NCI-H524 (cell line): ENCODE measurements around the gene CRYBG1.

Source experiments
- DNase-seq, 2 experiments: peaks; one replicate each; lab custom pipeline; 2025; lab: John Stamatoyannopoulos, UW

The CRYBG1 gene

DNA sequence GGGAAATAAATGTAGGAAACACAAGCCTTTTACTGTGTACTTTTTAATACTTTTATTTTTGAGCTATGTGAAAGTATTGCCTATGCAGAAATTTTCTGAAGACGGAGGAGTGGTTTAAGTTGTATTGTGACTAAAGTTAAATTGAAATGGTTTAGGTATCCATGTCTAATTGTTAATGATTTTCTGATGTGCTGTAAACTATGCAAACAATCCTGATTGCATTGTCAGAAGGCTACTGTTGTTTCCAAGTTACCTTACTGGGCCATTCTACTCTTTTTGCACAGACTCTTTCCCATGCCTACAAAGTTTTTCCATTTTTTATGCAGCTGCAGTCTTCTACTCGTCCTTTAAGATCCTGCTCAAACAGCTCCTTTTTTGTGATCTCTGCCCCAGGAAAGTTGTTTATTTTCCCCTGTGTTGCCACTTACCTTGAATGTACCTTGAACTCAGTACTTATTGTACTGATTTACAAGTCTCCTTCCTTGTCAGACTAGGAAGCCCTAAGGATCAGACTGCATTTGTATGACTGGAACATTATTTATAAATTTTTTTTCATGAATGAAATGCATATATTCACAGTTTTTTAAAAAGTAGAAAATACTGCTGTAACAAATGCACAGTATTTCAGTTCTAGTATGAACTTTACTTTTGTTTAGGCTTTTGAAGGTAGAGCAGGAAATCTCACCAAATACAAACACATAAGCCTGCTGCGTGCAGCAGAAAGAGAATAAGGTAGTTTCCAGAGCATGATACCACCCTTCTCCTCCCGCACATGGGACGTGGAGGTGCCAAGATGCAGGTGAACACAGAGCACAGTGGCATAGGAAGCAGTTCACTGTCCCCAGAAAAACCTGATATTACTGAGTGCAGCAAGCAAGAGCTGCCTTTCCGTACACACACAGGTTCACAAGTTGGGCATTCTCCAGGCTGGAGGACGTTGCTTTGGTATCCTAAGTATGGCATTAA lies 97.8 kb downstream of the CRYBG1 start:
- no peak for DNase-seq

DNA sequence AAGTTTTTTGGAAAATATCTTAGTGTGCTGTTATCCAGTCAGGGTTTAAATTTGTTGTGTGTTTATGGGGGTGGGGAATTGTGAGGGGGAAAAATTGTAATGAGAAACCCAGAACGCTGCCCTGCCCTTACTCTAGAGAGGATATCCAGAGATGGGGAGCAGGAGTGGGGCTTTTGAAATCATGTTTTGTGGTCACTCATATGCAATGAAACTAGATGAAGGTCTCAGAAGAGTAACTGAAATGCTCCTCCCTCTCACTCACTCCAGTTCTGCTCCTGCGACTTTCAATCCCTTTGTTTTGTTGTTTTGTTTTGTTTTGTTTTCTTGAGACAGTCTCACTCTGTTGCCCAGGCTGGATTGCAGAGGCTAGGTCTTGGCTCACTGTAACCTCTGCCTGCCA lies 100.0 kb downstream of the CRYBG1 start:
- no peak for DNase-seq

DNA sequence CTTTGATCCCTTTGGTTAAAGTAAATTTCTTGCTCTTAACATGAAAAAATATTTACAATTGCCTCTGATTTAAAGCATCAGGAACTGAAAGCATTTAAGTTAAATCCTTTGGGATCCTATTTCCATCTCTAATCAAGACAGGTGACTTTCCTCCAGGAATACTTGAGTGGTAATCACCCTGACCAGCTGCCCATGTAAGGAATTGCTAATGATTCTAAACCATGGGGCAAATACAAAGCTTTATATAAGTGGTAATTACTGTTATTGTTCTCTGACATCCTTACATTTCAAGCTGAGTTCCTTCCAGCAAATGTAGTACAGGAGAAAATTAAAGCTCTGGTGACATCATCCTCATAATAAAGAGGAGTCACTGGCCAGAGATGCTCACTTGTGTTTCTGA lies 100.6 kb downstream of the CRYBG1 start:
- peak; percentile 58 to 90 for DNase-seq

DNA sequence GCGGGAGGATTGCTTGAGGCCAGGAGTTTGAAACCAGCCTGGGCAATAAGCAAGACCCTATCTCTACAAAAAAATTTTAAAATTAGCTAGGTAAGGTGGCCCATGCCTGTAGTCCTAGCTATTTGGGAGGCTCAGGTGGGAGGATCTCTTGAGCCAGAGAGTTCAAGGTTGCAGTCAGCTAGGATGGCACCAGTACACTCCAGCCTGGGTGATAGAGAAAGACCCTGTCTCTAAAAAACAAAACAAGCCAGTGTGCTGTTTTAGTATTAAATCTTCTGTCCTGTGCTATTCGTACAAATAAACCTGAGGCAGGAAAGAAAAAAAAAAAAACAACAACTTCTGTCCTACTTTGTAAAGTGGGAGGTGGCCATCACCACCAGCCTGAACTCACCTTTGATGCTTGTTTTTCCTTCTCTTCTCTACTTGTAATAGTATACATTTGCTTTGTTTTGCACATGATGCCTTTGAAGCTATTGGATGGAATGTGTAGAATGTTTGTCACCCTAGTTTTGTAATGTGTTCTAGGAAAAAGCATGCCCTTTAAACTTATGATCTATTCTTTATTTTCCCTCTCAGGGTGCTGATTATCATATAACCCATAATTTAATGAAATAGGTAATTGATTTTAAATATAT lies 102.5 kb downstream of the CRYBG1 start:
- no peak for DNase-seq

DNA sequence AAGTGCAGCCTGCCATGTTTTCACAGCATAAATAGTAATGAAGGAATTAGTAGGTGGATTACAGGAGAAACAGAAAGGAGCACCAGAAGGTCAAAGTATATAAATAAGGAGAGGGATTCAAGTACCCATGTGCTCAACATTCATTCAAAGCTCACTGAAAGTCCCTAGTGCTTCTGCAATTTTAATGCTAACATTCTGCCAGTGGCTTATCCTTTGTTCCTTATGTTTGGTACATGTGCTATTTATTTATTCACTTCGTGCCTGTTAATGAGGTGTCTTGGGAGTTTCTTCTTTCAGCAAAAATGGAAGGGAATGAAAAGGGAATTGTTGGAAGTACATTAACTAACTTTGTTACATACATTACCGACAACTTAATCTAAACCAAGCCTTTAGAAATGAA lies 105.7 kb downstream of the CRYBG1 start:
- peak; percentile 64 to 93 for DNase-seq

DNA sequence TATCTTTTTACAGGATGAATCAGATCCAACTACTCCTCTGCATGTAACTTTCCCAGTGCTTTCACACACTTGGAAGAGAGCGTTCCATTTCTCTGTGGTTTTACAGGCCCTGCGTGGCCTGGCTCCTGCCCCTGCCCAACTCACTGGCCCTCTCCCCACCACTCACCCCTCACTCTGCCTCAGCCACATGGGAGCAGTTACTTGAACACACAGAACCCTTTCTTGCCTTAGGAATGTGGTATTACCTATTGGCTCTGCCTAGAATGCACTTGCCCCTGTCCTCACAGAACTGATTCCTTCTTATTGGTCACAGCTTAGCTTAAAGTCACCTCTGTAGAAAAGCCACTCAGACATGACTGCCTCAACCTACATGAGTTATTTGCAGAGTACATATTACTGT lies 108.4 kb downstream of the CRYBG1 start:
- no peak for DNase-seq

DNA sequence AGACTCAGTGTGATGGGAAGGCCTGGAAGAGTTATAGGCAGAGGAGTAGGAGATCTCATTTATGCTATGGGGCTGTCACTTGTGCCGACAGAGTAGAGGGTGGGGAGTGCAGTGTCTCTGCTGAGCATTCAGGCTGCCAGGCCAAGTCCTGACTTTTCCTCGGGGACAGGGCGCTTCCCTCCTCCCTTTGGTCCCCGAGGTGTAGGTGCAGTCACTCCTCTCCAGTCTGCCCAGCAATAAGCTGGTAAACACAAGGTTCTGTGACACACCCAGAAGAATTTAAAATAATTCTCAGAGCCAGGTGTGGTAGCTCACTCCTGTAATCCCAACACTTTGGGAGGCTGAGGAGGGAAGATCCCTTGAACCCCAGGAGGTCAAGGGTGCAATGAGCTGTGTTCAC lies 109.4 kb downstream of the CRYBG1 start:
- DNase-seq = no peak

DNA sequence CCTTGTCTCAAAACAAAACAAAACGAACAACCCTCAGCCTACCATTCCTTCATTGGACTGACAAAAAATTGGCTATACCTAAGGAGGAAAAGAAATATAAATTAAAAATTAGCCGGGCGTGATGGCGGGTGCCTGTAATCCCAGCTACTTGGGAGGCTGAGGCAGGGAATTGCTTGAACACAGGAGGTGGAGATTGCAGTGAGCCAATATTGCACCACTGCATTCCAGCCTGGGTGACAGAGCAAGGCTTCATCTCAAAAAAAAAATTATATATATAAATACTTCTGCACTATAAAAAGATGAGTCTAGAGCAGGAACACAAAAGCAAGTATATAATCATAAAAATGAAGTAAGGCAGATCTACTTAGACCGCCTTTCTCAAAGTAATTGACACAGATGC lies 109.8 kb downstream of the CRYBG1 start:
- no peak for DNase-seq

DNA sequence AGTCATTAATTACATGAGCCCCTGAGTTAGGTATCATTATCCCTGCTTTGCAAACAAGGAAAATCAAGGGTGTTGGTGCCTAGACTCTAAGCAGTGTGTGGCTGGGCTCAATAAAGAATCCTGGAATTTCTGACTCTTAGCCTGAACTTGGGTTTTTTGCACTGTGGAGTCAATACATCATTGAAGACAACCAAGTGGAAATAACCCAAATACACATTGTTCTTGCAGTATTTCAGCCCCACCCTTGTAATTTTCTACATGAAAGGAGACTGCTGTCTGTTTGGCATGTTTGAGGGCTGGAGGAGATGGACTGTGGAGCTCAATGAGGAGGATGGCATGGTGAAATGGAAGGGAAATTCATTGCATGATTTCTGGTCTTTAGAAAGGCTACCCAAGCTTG lies 110.3 kb downstream of the CRYBG1 start:
- no peak for DNase-seq

DNA sequence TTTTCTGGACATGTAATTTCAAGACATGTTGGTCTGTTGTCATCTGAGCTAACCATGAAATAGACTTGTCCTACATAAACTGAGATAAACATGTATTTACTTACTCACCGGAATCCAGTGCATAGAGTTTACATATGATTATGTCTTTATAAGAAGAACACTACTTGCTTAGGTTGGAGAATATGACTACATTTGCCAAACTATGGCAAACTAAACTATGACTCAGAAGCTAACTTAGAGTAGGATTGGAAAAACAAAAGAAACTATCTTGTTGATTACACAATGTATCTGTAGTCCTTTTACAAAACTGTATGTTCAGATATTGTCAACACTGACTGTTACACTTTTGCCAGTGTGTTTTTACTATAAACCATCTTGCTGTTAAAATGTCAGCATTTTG lies 113.3 kb downstream of the CRYBG1 start:
- DNase-seq = no peak

DNA sequence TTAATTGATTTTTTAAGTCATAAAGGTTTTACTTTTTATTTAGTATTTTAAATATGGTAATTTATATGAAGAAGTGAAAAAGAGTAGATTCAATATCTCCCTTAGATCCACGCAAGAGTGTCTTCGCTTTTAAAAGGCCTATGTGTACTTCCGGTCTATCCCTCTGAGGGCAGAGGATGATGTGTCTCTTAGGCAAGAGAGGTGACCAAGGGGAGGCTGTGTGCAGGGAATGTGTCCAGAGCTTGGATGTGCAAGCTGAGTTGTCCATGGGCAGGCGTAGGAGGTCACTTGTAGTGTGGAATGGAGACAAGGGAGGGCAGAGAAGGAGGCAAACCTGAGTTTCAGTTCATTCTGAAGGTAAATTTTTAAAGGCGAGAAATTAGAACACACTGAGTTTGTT lies 113.9 kb downstream of the CRYBG1 start:
- DNase-seq = no peak

DNA sequence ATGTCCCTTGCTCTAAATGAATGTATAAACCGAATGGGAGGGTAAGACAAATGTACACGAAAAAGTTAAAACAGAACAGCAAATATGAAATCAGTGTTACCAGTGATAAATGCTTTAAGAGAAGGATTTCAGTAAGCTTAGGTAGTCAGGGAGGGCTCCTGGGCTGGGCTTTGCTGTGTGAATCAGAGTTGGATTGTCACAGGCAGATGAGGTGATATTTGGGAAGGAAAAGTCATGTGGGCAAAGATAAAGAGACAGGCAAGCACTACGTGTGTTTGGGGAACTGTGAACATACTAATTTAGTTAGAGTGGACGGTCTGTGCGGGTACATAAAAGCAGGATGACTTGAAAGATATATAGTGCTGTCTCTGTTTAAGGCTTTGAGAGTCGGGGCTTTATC lies 114.8 kb downstream of the CRYBG1 start:
- no peak for DNase-seq

DNA sequence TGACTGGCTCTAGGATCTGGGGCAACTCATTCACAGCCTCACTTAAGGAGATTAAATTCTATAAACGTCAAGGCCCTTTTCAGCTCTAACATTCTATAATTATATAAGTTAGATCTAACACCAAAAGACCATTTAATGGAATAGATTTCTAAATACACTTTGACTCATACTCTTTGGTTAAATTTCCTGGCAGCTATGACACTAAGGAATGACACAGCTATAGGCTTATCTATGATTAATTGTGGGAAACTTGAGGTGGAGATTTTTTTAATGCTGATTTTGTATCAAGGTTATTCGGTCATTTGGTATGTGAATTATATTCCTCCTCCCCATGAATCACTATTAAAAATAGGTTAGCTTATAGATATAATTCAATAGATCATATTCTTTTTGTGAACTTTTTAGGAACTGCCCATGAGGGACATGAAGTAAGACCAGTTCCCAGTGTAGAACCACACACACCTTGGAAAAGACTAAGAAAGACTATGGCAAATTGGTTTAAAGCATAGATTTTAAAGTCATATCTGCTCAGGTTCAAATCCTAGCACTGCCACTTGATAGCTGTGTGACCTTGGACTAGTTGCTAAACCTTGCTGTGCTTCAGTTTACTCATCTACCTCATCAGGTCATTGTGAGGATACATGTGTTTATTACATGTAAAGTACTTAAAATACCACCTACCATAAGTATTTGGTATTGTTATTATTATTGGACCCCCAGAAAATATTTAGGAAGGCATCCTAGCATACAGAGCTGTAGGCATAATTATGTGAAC lies 116.0 kb downstream of the CRYBG1 start:
- DNase-seq = no peak

DNA sequence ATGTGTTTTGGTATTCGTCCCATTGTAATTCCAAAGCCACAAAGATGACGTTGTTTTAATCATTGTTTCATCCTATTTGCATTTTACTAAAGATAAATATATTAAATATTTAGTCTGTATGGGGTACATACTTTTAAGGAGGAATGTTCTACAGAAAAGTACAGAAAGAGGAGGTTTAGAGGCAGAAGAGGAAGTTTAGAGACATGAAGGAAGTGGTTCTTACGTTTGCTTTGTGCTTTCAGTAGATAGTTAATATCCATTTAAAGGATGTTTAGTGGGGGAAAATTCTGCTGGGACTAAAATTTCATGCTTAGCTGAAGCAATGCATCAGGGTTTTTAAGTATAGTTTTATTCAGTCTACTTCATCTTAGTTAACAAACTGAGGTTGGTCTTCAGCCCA lies 116.6 kb downstream of the CRYBG1 start:
- no peak for DNase-seq

DNA sequence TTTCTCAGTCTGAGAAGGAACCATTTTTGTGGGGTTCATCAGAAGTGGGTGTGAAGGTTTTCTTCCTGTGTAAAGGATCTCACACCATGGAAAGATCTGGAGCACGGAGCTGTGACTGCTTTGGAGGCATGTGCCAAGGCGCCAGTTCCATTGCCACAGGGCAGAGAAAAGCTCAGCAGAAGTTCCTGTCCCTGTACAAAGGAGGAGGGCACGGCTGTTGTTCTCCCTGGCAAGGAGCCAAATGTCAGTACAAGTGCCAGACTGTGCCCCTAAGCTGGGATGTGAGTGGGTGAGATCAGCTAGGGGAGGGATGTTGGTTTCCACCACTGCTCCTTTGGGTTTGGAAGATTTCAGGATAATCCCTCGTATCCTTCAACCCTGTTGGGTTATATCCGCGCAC lies 117.3 kb downstream of the CRYBG1 start:
- peak; percentile 83 to 89 for DNase-seq

DNA sequence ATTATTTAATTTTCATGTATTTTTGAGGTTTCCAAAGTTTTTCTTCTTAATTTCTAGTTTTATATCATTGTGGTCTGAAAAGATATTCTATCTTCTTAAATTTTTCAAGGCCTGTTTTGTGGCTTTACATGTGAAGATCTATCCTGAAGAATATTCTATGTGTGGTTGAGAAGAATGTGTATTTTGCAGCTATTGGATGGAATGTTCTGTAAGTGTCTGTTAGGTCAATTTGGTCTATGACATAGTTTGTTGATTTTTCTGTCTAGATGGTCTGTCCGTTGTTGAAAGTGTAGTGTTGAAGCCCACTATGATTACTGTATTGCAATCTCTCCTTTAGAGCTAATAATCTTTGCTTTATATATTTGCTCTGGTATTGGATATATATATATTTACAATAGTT lies 125.7 kb downstream of the CRYBG1 start:
- DNase-seq = no peak

DNA sequence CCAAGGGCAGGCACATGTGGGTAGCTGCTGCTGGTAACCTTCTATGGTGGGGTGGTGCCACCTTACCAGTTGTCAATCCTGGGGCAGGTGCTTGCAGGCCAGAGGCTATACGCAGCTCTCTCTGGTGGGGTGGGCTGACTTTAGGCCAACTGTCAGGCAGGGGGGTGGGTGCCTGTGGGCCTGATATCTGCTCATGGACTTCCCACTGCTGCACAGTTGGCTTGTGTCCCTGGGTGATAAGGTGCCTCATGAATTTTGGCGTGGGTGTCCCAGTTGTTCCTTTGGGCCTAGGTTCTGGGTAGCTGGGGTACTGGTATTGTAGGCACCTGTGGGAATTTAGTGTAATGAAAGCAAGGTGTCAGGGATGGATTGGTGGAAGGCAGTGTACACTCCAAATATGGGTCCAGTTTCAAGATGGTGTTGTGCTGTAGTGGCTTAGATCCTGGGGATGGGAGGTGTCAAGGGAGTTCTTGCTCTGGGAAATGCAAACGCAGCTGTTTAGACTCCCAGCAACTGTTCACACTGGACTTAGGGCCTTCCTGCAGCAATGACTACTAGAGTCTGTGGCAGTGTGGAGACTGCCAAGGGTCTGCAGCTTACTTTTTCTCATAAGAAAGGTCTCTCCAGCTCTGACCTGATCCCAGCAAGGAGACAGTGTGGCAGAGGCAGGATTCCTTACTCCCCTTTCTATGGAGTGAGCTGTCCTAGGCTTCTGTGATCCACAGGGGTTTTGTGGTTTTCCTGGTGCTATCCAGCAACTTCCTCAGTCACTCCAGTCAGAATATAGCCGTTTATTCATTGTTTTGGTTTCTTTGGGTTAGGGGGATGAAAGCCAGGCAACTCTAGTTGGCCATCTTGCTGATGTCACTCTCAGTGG lies 128.2 kb downstream of the CRYBG1 start:
- no peak for DNase-seq

DNA sequence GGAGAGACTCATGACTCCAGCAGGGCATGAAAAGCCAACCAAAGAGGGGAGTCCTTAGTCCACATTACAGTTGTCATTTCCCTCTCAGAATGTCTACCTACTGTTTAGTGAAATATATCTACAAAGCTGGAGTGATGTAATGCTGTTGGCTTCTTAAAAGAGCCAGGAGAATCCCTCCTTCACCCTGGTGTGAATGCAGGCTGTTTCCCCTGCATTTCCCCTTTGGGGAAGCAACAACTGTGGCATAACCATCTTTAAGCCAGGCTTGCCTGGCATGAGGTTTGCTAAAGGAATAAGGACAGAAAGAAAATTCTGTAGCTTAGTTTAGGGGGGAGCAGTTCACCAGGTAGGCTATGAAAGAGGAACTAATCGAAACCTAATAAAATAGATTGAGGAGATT lies 129.5 kb downstream of the CRYBG1 start:
- DNase-seq = no peak

DNA sequence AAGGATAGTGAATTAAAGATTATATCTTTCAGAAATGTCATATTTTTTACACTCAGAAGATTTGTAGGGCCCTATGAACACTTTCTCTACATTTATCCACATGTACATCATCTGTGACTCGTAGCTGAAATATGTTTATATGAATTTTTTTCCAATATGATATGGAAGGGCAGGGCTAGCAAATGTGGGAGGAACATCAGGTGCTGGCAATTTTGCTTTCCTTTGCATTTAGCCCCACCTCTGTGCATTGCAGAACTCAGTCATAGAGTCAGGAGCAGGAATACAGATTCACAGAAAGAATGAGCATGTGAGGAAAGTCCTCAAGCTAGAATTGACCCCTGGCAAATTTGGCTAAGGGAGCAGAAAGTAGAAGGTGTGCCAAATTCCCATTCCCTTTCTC lies 129.9 kb downstream of the CRYBG1 start:
- DNase-seq = no peak

DNA sequence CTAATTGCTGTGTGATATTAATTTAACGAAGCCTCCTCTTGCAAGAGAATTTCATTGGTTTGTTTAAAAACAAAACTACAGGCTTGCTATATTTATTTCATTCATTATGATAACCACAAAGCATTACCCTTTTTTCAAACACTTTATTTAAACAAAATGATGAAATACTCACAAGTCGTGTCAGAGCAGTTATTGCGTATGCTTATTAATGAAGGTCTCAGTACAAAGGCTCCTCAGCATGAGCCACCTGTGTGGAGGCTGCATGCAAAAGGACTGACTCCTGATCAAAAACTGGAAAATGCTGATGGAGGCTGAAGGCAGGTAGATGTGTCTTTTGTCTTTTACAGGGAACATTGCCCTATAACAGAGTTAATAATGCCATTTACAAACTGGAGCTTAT lies 130.5 kb downstream of the CRYBG1 start:
- DNase-seq = no peak

DNA sequence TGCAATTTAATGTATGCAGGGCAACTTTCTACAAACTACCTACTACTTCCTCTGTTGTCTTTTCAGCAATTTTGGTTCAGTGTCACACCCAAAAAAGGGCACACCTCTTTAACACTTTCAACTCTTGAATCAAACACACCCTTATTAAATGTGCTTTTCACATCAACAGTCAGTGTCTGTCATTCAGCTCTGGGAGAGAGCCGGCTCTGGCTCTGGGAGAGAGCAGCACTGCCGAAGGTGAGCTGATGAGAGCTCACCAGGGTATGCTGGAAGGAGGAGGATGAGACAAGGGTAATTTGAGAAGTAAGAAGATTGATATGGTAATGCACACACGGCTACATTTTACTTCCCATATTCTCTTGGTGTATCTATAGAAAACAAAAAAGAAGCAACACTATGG lies 134.5 kb downstream of the CRYBG1 start:
- DNase-seq = no peak

DNA sequence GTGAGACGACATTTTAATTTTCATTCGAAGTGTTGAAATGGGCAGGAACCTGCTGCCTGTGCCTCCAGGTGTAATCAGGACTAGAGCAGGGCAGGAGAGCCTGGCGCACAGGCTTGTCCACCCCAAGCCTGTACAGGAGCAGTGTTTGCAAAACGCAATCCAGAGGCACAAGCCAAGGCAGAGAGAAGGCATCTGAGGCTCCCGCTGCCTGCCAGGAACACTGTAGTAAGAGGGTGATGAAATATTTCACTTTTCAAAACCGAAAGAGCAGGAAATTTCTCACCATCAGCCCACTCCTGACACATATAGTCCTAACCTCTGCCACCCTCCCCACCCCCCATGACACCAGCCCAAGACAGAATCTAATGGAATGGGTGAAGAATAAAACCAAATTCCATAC lies 136.3 kb downstream of the CRYBG1 start:
- DNase-seq = no peak
